ENCODE data around the gene PWWP2B.

The PWWP2B gene

GRCh38 chr10:132374176-132374575 lies 22.8 kb upstream of the PWWP2B start:
- TF ChIP-seq CTCF (IDR thresholded peaks at IDR 0.05; ENCODE audit: poor library complexity, severe bottlenecking), result no peak
- no peaks in the 10 kb centered on the region for H3K4me1 ChIP-seq (ENCODE audit: insufficient read depth, poor library complexity, severe bottlenecking)
- no peaks in the 10 kb centered on the region for H3K9me3 ChIP-seq (ENCODE audit: severe bottlenecking)
- H3K4me3 ChIP-seq (ENCODE audit: severe bottlenecking), result no peak overlapping the region
- DNase-seq (ENCODE audit: low spot score) (peak; percentile 24), ATAC-seq (ENCODE audit: low read depth) (no peak)
- no peak overlapping the region for H3K27ac ChIP-seq (ENCODE audit: poor library complexity, severe bottlenecking)
- no peaks in the 10 kb centered on the region for H3K27me3 ChIP-seq (ENCODE audit: insufficient read depth, poor library complexity, severe bottlenecking)
- H3K36me3 ChIP-seq (ENCODE audit: low read depth), result no peaks in the 10 kb centered on the region

- H3K27ac ChIP-seq (ENCODE audit: poor library complexity, severe bottlenecking), result no peak overlapping the region
- no peaks in the 10 kb centered on the region for H3K36me3 ChIP-seq (ENCODE audit: low read depth)
- ATAC-seq (ENCODE audit: low read depth) (no peak), DNase-seq (ENCODE audit: low spot score) (peak; percentile 28)
- TF ChIP-seq CTCF (IDR thresholded peaks at IDR 0.05; ENCODE audit: poor library complexity, severe bottlenecking), result no peak
- no peaks in the 10 kb centered on the region for H3K4me1 ChIP-seq (ENCODE audit: insufficient read depth, poor library complexity, severe bottlenecking)
- no peaks in the 10 kb centered on the region for H3K27me3 ChIP-seq (ENCODE audit: insufficient read depth, poor library complexity, severe bottlenecking)
- H3K4me3 ChIP-seq (ENCODE audit: severe bottlenecking), result no peak overlapping the region
- no peaks in the 10 kb centered on the region for H3K9me3 ChIP-seq (ENCODE audit: severe bottlenecking)
Measured at GRCh38 chr10:132374612-132375011, 22.4 kb upstream of the PWWP2B start.

GRCh38 chr10:132375116-132375794 lies 21.7 kb upstream of the PWWP2B start:
- Histone ChIP-seq H3K4me3 (ENCODE audit: severe bottlenecking) (no peak overlapping the region), H3K27ac (ENCODE audit: poor library complexity, severe bottlenecking) (no peak overlapping the region), H3K9me3 (ENCODE audit: severe bottlenecking) (no peaks in the 10 kb centered on the region), H3K27me3 (ENCODE audit: insufficient read depth, poor library complexity, severe bottlenecking) (no peaks in the 10 kb centered on the region), H3K36me3 (ENCODE audit: low read depth) (no peaks in the 10 kb centered on the region), H3K4me1 (ENCODE audit: insufficient read depth, poor library complexity, severe bottlenecking) (no peaks in the 10 kb centered on the region)
- DNase-seq (ENCODE audit: low spot score) (peak; percentile 47), ATAC-seq (ENCODE audit: low read depth) (no peak)
- TF ChIP-seq CTCF (IDR thresholded peaks at IDR 0.05; ENCODE audit: poor library complexity, severe bottlenecking), result no peak

GRCh38 chr10:132375795-132376297 lies 21.2 kb upstream of the PWWP2B start:
- ATAC-seq (ENCODE audit: low read depth) (no peak), DNase-seq (ENCODE audit: low spot score) (no peak)
- Histone ChIP-seq H3K9me3 (ENCODE audit: severe bottlenecking) (no peaks in the 10 kb centered on the region), H3K27ac (ENCODE audit: poor library complexity, severe bottlenecking) (no peak overlapping the region), H3K27me3 (ENCODE audit: insufficient read depth, poor library complexity, severe bottlenecking) (no peaks in the 10 kb centered on the region), H3K36me3 (ENCODE audit: low read depth) (no peaks in the 10 kb centered on the region), H3K4me1 (ENCODE audit: insufficient read depth, poor library complexity, severe bottlenecking) (no peaks in the 10 kb centered on the region), H3K4me3 (ENCODE audit: severe bottlenecking) (no peak overlapping the region)
- no peak for TF ChIP-seq CTCF (IDR thresholded peaks at IDR 0.05; ENCODE audit: poor library complexity, severe bottlenecking)

GRCh38 chr10:132376394-132376851 lies 20.6 kb upstream of the PWWP2B start:
- no peak for TF ChIP-seq CTCF (IDR thresholded peaks at IDR 0.05; ENCODE audit: poor library complexity, severe bottlenecking)
- no peak for ATAC-seq (ENCODE audit: low read depth)
- H3K9me3 ChIP-seq (ENCODE audit: severe bottlenecking), result no peaks in the 10 kb centered on the region
- H3K27me3 ChIP-seq (ENCODE audit: insufficient read depth, poor library complexity, severe bottlenecking), result no peaks in the 10 kb centered on the region
- H3K4me3 ChIP-seq (ENCODE audit: severe bottlenecking), result no peak overlapping the region
- no peaks in the 10 kb centered on the region for H3K4me1 ChIP-seq (ENCODE audit: insufficient read depth, poor library complexity, severe bottlenecking)
- H3K36me3 ChIP-seq (ENCODE audit: low read depth), result no peaks in the 10 kb centered on the region
- H3K27ac ChIP-seq (ENCODE audit: poor library complexity, severe bottlenecking), result no peak overlapping the region
- DNase-seq (ENCODE audit: low spot score), result peak; percentile 30

Measured in RWPE2 (cell line).